Astrocyte of the hippocampus (primary cell): ENCODE measurements around the gene DUSP15.

ENCODE experiments used
- DNase-seq: peaks from one replicate; pipeline ENCODE4 v3.0.0; 2011; ENCODE audit warnings: low read depth, low spot score

DUSP15 gene

DNA sequence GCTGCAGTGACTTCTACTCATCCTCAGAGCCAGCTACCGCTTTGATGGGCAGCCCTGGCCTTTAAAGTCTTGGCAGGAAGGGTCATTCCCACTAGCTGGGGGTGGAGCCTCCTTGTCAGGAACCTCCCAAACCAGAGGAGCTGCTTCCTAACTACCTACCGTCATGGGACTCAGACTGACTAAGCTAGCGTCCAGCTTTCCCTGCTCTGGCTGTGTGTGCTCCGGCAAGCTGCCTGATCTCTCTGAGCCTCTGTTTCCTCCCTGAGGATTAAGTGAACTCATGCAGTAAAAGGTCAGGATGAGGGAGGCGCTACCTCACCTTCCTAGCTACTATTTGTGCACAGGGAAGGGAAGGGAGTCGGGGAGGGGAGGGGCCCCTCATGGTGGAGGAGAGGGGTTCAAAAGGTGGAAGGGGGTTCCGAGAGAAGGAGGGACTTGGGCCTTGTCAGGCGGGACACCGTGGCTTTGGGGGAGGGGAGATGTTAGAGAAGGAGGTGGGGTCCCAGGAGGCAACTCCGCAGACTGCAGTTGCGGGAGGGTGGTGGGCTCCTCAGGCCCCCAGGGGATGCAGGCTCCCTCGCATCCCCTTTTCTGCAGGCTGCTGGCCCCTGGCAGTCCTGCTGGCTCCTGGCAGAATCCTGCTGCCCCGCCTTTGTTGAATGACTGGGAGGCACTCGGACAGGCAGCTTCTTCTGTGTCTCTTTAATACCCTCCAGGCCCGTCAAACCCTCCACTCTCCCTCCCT lies 9.8 kb downstream of the DUSP15 start:
- DNase-seq, result no peak

DNA sequence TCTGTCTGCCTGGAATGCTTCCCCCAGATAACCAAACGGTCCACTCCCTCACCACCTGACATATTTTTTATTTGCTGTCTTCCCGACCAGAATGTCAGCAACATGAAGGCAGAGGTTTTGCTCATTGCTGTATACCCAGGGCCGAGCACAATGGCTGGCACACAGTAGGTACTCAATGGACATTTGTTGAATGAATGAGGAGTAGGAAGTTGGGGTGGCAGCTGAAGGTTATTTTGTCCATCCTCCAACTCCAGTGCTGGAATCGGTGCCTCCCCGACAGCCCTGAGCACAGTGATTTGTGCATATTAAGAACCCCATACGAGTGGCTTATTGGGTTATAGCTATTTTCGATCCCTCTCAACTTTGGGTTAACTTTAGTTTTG lies 10.3 kb downstream of the DUSP15 start:
- DNase-seq, result no peak

DNA sequence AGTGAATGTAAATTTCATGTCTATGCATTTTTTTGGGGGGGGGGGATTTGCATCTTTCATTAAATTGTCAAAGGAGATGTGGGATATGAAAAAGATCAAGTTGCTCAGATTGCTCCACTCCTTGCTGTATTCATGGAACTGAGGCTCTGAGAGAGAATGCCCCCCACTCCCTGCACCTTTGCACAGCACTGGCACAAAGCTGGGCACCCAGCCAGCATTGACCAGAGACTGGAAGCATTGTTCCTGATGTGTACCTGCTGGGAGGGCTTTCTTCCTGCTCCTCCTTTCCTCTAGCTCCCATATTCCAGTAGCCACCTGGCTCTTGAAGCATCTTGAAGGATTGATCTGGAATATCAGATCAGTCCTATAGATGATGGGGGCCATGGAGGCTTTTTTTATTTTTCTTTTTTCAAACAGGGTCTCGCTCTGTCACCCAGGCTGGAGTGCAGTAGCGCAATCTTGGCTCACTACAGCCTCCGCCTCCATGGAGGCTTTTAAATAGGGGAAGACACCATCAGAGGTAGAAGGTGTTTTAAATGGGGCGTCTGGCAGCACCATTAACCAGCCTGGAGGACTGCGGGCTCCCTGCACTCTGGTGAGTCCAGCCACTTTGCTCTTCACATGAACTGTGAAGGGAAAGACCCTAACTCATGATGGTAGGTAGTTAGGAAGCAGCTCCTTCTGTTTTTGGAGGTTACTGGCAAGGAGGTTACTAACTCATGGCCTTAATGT lies 10.9 kb downstream of the DUSP15 start:
- no peak for DNase-seq

DNA sequence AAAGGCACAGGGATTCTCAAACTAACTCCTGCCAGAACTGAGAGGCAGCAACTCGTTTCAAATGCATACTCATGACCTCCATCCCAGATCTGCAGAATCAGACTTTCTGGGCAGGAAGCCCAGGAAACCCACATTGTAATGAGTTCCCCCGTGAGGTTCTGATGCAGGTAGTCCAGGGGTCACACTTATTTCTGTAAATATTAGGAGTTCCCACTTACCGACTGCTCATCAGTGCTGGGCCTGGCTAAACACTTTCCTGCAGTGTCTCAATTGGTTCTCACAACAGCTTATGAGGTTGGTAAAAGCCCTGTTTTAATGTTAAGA lies 11.6 kb downstream of the DUSP15 start:
- no peak for DNase-seq

DNA sequence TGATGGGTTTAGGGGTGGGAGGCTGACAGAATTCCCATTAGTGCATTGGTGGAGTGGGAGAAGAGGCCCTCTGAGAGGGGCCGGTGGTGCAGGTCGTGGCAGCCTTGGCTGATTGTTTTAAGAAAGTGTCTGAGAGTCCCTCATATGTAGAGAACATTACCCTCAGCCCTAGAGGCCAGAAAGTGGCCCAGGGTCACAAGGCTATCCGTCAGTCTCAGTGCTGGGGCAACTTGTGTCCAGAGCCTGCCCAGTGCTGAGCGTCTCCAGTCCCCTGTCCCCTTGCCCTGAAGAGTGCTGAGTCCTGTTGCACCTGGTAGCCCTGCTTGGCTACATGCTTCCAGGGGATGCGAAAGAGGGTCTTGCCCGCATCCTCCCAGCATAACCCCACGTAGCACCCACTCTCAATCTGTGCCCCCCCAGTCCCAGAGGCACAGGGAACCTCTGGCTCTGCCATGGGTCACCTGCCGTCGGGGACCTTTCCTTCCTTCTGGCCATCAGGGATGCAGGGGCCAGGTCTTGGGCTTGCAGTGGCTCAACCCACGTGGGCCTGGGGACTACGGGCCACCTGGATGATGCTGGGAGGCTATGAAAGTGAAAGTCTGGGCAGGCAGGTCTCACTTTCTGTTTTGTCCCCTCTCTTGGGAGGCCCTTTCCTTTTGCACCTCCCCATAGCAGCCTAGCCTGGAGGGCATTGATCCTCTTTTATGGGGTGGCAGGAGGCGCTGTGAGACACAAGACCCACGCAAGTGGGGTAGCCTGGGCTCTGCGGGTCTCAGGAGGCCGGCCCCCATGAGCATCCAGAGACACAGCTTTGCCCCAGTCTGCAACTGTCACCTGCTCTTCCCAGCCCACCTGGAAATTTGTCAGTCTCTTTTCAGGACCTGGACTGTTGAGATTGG lies 12.2 kb downstream of the DUSP15 start:
- no peak for DNase-seq

DNA sequence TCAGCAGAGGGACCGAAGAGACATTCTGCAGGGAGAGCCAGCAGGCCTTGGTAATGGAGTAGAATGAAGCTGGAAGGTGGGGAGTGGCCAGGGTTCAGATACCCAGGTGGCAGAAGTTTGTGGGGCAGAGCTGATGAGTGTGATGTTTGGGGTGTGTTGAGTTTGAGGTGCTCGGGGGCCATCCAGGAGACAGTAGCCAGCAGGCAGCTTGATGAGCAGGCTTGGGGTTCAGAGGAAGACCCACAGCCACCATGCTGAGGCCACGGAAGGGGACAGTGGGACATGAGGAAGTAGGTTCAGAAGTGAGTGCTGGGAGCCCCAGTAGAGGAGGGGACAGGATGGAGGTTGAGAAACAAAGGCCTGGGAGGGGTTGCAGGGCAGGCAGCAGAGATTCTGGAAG lies 13.8 kb downstream of the DUSP15 start:
- no peak for DNase-seq

DNA sequence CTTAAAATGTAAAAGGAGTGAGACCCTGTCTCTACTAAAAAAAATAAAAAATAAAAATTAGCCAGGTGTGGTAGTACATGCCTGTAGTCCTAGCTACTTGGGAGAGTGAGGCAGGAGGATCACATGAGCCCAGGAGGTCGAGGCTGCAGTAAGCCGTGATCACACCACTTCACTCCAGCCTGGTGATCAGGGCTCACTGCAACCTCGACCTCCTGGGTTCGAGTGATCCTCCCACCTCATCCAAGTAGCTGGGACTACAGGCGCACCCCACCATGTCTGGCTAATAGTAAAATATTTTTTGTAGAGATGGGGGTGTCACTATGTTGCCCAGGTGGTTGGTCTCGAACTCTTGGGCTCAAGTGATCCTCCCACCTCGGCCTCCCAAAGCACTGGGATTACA lies 16.8 kb downstream of the DUSP15 start:
- no peak for DNase-seq

DNA sequence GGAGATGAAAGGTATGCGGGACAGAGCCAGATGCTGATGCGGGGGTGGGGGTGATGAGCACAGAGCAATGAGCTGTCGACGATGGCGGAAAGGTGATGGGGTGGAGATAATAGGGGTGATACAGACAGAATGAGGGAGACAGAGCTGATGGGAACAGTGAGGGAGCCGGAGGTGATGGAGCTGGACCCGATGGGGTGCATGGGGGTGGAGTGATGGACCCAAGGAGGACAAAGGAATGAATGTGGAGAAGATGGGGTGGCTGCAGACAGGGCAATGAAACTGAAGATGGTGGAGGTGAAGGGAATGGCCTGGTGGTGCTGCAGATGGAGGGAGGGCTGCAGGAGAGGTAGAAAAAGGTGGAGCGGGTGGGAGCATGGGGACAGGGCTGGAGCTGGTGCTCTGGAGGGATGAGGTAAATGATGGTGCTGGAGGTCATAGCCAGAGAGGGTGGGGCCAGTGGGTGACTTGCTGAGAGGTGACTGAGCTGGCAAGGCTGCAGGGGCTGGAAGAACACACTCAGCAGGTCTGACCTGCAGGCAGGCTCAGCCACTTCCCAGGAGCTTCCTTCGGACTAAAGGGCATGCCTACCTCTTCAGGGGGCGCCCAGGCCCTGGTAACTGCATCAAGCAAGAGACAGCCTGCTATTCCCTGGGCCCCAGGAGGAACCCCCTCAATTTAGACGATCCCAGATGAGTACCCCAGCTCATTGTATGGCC lies 18.9 kb downstream of the DUSP15 start:
- no peak for DNase-seq

DNA sequence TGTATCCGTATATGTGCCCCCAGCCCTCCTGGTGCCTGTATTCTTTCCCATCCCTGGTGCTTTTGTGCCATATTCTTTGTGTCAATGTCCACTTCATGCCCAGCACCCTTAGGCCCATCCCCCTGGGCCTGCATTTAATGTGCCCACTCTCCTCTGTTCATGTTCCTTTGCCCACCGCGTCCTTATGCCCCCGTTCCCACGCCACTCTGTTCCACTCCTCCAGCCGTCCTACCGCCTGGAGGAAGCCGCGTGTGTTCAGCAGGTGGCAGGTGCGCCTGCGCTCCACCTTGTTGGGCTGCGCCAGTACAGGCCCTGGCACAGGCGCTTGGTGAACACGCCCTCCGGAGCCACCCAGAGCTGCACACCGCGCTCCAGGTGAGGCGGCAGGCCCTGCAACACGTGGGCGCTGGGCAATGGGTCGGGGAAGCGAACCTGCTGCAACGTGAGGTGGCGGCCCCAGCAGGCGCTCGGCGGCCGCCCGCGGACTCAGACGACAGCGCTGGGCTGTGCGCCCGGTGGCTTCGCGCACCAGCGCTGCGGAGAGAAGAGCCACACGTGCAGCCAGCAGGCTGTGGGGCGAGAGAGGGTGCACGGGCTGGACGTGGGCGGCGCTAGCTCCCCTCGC lies 20.9 kb downstream of the DUSP15 start:
- DNase-seq, result no peak

DNA sequence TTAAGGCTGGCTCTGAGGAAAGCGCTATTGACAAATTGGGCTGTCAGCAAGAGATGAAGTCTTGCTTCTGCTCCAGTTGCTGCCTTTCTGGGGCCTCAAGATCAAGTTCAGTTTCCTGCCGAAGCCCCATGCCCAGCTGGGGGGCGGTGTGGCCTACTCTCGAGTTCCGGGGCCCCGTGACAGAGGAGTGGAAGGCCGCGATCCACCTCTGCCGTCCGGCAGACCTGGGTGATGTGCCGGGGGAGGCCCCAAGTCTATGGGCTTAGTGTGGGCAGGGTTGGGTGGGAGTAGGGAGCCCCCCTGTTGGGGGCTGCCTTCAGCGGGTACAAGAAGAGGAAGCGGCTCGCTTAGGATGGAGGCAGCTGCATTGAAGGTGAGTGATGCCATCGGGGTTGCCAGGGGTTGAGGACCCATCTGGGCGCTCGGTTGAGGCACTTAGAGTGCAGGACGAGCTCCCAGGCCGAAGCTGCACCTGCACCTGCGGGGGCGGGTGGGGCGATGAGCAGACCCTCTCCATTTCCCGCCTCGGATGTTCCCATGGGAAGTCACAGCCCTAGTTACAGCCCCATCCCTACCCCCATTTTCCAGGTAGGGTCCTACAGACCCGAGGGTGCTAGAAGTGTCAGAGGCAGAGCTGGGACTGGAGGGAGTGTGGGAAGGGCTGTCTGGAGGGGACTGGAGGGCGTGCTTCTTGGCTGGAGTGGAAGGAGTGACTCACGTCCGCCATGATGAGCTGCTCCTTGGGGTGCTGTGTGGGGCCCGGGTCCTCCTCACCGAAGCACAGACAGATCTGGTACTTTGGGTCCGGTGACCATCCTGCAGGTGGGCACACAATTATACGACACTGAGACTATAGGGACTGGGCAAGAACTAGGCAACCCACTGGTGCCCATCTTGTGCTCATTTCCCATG lies 22.0 kb downstream of the DUSP15 start:
- DNase-seq, result no peak

DNA sequence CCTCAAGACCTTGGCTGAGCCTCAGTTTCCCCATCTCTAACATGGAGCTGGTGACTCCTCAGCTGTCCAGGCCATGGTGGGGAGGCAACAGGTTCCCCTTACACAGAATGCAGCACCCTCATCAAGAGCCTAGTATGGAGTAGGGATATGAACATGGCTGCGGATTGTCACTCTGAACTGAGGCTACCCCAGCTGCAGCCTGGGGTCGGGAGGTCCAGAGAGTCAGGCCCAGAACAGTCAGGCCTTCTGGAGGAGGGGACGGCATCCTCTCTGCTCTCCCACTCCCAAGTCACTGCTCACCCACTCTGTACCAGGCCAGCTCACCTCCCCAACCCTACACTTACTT lies 23.6 kb downstream of the DUSP15 start:
- DNase-seq, result no peak

DNA sequence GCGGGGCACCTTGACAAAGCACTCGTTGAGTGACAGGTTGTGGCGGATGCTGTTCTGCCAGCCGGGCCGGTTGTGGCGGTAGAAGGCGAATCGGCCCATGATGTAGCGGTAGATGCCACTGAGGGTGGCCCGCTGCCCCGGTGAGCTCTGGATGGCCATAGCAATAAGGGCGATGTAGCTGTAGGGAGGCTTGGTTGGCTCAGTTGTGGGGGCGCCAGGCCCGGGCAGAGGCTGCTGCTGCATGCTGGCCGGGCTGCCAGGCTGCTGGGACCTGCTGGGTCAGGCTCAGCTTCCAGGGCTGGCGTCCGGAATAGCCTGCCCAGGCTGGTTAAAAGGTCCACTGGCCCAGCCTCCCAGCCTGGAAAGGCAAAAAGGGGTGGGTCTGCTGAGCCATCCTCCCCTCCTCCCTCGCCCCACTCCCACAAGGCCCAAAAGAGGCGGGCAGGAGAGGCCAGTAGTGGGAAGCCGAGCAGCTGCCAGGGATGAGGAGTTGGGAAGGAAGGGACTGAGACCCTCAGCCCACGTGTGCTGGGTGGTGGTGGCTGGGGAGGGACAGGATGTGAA lies 24.9 kb downstream of the DUSP15 start, which contains the start of gene FOXS1:
Gene FOXS1 (minus strand): TSS at position 305 of the 564 bp plus-strand sequence. CDS start 62 bp downstream, at position 243.
- peak; percentile 52 for DNase-seq

DNA sequence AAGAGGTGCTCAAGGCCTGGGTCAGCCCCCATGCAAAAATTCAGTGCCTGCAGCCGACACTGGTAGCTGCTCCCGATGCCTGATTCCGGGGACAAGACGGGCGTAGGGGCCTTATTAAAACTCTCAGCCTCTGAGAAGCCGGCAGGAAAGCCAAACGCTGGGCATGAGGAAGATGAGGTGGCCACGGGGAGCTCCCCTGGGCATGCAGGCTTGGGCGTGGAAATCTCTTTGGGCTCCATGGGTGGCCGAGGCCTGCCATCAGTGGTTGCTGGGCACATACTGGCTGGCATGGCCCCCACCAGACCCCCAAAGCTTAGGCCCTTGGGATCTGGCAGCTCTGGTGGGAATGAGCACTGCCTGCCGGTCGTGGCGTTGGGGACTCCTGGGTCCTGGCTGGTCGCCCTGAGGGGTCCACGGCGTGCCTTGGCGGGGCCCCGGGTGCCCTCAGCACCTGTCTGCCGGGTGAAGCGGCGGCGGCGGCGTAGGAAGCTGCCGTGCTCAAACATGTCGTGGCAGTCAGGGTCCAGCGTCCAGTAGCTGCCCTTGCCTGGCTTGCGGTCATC lies 25.5 kb downstream of the DUSP15 start:
- DNase-seq, result no peak

DNA sequence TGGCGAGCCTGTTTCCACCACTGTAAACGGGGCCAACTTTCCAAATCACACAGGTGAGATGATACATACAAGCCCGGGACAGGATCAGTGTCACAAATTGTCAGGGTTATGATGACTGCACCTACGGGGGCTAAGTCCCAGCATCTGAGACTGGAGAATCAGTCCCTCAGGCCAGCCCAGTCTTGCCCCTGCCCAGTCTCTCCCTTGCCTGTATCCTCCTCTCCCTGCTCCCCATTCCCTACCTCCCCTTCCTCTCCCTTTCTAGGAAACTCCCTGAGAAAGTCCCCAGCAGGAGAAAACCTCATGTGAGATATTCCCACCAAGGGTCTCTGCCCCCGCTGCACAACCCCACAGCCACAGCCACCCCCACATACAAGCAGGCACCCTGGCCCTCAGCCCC lies 26.4 kb downstream of the DUSP15 start:
- DNase-seq, result no peak

DNA sequence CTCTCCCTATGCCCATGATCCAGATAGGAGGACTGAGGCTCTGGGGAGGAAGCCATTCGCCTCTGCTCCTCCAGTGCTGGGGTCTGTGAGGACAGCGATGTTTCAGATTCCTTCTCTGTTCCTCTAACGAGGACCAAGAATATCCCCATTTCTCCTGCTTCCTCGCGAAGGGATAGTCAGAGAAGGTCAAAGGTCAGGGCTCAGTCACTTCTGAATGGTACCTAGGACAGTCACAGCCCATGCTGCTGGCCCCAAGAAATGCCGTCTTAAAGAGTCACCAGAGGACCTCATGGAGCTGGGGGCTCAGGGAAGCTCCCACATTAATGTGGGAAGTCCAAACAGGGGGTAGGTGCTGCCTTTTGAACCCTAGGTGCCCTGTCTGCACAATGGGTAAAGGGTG lies 27.0 kb downstream of the DUSP15 start:
- no peak for DNase-seq

DNA sequence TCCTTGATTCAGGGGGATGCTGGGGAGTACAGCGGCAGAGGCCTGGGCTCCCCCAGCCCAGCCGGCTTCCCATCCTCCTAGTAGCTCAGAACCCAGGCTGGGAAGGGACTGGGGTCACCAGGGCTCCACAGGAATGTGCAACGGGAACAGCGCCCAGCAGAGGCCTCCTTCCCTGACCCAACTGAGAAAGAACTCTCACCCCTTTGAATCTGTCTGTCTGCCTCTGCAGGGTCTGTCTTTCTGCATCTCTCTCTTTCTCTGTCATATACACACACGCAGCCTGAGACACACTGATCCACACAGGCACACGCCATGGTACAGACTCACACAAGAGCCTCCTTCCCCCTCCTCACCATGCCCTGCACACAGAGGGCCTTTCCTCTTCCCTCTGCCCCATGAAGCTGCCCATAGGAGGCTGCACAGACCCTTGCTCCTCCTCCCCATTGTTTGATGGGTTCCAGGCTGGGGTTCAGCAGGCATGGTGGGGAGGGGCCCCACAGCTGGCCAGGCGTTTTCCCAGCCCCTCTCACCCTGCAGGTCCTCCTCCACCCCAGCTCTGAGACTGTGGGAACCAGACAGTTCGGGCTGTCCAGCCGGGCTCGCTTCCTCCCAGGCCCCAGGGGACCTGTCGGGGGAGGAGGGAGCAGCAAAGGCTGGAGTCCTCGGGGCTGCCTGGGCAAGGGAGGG lies 27.7 kb downstream of the DUSP15 start:
- DNase-seq, result peak; percentile 73

DNA sequence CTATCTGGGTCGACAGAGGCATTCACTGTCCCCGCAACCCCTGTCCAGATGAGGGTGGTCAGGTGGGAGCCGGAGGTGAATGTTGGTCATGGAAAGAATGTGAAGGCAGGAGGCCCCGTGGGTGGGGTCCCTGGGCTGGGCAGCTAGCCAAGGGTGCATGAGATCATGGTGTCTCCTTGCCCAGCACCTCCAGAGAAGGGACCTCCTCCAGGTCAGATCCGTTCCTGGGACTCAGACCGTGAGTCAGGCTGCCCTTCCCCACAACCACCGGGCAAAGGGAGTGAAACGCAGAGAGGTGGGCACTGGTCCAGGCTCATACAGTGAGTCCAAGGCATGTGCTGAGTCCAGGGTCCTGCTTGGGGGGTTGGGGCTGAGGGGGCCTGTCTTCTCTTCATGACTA lies 28.4 kb downstream of the DUSP15 start:
- peak; percentile 89 for DNase-seq

DNA sequence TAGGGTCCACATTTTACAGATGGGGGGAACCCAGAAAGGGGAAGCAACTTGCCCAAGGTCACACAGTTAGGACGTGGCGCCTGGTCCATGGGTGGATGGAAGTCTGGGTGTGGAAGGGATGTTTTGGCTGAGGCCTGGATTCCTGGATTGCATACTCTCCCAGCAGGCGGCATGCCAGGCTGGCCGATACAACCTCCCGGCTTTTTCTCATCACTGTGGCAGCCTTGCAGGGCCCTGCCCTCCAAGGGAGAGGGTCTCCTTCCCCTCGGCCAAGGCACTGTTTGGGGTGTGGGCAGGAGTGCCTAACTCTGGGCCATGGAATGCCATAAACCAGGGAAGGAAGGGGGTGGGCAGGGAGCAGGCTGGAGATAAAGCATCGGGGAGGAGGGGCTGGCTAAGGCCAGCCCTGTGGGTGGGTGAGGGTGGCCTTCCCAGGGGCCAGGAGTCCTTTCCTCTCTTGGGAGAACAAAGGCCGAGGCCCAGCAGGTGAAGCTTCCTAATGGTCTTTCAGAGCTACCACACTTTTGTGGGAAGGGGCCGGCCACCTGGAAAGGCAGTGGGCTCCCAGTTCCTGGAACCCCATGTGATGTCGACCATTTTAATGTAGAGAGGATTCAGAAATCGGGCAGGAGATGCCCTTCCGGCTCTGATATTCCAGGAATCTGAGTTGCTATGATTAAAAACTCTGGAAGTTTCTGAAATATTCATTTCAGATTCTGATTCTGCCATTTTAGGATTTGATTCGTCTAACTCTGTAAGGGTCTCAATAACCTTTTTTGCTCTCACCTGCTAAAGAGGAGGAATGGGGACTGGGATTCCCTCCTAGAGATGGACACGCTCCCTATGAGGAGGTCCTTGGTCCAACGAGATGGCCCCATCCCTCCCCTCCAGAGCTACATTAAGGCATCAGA lies 29.2 kb downstream of the DUSP15 start:
- DNase-seq, result peak; percentile 61
